ENCODE results near the gene ERBB2. TPM values are rescaled to one million over a fixed set of nuclear protein-coding genes. Genes with fewer than 3 reads are reported as not detected.

Gene ERBB2
- total RNA-seq, 1 experiment from 2014 or later: 4,830 TPM

GRCh38 chr17:39666231-39666600 is 33.6 kb upstream of the ERBB2 start:
- Mint-ChIP-seq H3K9me3 (ENCODE audit: low read depth, unreplicated experiment) (no peaks in the 10 kb centered on the region), H3K36me3 (ENCODE audit: insufficient read depth, unreplicated experiment) (peaks cover 80% of the 10 kb centered on the region), H3K27ac (ENCODE audit: unreplicated experiment) (peak overlapping the region; percentile 1), H3K4me1 (ENCODE audit: low read depth, unreplicated experiment) (peaks cover 62% of the 10 kb centered on the region), H3K4me3 (ENCODE audit: low read depth, unreplicated experiment) (peak overlapping the region; percentile 28), H3K27me3 (ENCODE audit: unreplicated experiment) (peaks cover 62% of the 10 kb centered on the region)
- no TSS peak for BruUV-seq (replicated peaks)
- intact Hi-C loops (cut with micrococcal nuclease; ENCODE audit: unreplicated experiment): no loop called here
- DNase-seq: peak; percentile 86
- CTCF ChIA-PET: interaction anchor here (0.6 to 161.2 kb wide), 25 partner anchors 46 to 810 kb away, joined by 3 to 42089 read pairs (median 5); partner anchors contain the start of genes ERBB2, GRB7, GSDMA and GSDMB
- no peak for TF ChIP-seq CTCF (IDR thresholded peaks at IDR 0.05; ENCODE audit: unreplicated experiment)

DNA sequence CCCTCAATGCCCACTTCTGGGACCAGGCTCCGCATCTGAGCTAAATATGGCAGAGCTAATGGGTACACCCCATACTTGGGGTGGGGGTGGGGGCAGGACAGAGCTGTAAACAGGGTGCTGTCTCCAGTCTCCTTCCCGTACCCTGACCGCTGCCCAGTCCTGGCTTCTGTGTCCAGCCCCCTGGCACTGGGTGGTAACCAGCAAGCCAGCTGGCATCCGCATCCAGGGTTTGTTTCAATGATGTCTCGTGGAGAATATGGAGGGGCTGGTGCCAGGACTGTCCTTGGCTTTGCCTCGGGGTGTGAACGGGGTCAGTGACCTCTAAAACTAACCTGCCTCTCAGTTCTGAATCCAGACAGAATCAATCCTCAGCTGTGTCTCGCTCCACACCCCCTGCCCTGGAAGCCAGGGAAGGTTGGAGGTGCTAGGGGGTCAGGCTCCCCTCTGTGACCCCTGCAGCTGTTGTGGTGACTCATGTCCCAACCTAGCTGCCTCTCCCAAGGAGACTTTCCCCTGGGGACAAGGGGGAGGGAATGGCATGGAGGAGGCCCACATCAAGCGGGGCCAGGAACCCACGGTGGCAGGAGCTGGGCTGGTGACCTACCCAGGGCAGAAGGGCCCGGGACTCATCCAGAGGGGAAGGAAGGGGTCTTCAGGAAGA is 33.1 kb upstream of the ERBB2 start:
- no TSS peak for BruUV-seq (replicated peaks)
- TF ChIP-seq CTCF (IDR thresholded peaks at IDR 0.05; ENCODE audit: unreplicated experiment): no peak
- H3K4me3 Mint-ChIP-seq (ENCODE audit: low read depth, unreplicated experiment): peak overlapping the region; percentile 28
- CTCF ChIA-PET: interaction anchor here (0.5 to 161.2 kb wide), 32 partner anchors 46 to 1244 kb away, joined by 3 to 42089 read pairs (median 4); partner anchors contain the start of genes ERBB2, GRB7, GSDMA and GSDMB
- H3K4me1 Mint-ChIP-seq (ENCODE audit: low read depth, unreplicated experiment): peaks cover 65% of the 10 kb centered on the region
- peak; percentile 97 for DNase-seq
- intact Hi-C loops (cut with micrococcal nuclease; ENCODE audit: unreplicated experiment): loop anchor here (1.0 kb wide), 1 partner anchor 283 kb away; no protein-coding TSS in a partner anchor
- H3K27ac Mint-ChIP-seq (ENCODE audit: unreplicated experiment): peak overlapping the region; percentile 6
- peaks cover 67% of the 10 kb centered on the region for H3K27me3 Mint-ChIP-seq (ENCODE audit: unreplicated experiment)
- peaks cover 77% of the 10 kb centered on the region for H3K36me3 Mint-ChIP-seq (ENCODE audit: insufficient read depth, unreplicated experiment)
- H3K9me3 Mint-ChIP-seq (ENCODE audit: low read depth, unreplicated experiment): no peaks in the 10 kb centered on the region

DNA sequence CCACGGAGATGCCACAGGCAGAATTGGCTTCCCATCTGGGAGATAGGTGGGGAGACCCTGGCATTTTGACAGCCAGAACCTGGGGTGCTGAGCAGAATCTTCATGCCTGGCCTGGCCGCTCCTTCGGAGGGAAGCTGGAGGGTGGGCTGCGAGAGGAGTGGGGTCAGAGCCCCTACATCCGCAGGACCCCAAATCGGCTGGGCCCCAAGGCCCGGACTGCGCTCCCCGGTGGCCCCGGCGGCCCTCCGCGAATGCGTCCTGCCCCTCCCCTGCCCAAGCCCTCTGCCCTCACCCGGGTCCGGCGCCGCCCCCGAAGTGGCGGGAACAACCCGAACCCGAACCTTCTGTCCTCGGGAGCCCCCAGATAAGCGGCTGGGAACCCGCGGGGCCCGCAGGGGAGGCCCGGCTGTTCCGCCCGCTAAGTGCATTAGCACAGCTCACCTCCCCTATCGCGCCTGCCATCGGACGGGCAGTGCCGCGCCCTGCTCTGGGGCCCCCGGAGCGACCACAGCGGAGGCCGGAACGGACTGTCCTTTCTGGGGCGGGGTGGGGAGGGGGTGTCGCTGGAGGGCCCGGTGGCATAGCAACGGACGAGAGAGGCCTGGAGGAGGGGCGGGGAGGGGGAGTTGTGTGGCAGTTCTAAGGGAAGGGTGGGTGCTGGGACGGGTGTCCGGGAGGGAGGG is 32.5 kb upstream of the ERBB2 start:
- intact Hi-C loops (cut with micrococcal nuclease; ENCODE audit: unreplicated experiment): loop anchor here (1.0 kb wide), 1 partner anchor 282 kb away; no protein-coding TSS in a partner anchor
- peak; percentile 96 for DNase-seq
- TF ChIP-seq CTCF (IDR thresholded peaks at IDR 0.05; ENCODE audit: unreplicated experiment): no peak
- no peaks in the 10 kb centered on the region for H3K9me3 Mint-ChIP-seq (ENCODE audit: low read depth, unreplicated experiment)
- peaks cover 77% of the 10 kb centered on the region for H3K36me3 Mint-ChIP-seq (ENCODE audit: insufficient read depth, unreplicated experiment)
- peaks cover 69% of the 10 kb centered on the region for H3K27me3 Mint-ChIP-seq (ENCODE audit: unreplicated experiment)
- peak overlapping the region; percentile 6 for H3K27ac Mint-ChIP-seq (ENCODE audit: unreplicated experiment)
- peak overlapping the region; percentile 24 for H3K4me3 Mint-ChIP-seq (ENCODE audit: low read depth, unreplicated experiment)
- peaks cover 66% of the 10 kb centered on the region for H3K4me1 Mint-ChIP-seq (ENCODE audit: low read depth, unreplicated experiment)
- CTCF ChIA-PET: interaction anchor here (0.5 to 161.2 kb wide), 30 partner anchors 47 to 1243 kb away, joined by 3 to 42089 read pairs (median 5); partner anchors contain the start of genes ERBB2, GRB7, GSDMA and GSDMB
- BruUV-seq (replicated peaks): no TSS peak

DNA sequence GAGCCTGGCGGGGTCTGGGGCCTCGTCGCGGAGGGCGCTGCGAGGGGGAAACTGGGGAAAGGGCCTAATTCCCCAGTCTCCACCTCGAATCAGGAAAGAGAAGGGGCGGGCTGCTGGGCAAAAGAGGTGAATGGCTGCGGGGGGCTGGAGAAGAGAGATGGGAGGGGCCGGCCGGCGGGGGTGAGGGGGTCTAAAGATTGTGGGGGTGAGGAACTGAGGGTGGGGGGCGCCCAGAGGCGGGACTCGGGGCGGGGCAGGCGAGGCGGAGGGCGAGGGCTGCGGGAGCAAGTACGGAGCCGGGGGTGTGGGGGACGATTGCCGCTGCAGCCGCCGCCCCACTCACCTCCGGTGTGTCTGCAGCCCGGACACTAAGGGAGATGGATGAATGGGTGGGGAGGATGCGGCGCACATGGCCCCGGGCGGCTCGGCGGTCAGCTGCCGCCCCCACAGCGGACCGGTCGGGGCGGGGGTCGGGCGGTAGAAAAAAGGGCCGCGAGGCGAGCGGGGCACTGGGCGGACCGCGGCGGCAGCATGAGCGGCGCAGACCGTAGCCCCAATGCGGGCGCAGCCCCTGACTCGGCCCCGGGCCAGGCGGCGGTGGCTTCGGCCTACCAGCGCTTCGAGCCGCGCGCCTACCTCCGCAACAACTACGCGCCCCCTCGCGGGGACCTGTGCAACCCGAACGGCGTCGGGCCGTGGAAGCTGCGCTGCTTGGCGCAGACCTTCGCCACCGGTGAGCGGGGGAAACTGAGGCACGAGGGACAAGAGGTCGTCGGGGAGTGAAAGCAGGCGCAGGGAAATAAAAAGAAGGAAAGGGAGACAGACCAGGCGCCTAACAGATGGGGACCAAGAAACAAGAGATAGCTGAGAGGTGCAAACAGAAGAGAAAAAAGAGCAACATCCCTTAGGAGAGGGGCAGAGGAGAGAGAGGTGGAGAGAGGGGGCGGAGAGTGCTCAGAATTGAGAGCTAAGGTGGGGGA is 31.6 kb upstream of the ERBB2 start, which contains the start of gene PNMT:
PNMT (plus strand) TSS at position 509 of the 980 bp plus-strand sequence; CDS start at position 532, 23 bp downstream.
- no TSS peak for BruUV-seq (replicated peaks)
- no peaks in the 10 kb centered on the region for H3K9me3 Mint-ChIP-seq (ENCODE audit: low read depth, unreplicated experiment)
- peaks cover 65% of the 10 kb centered on the region for H3K4me1 Mint-ChIP-seq (ENCODE audit: low read depth, unreplicated experiment)
- peak; percentile 100 for DNase-seq
- peak within 1 kb of the TSS; percentile 24 for H3K4me3 Mint-ChIP-seq (ENCODE audit: low read depth, unreplicated experiment)
- peak within 1 kb of the TSS; percentile 0 for H3K27ac Mint-ChIP-seq (ENCODE audit: unreplicated experiment)
- no peak for TF ChIP-seq CTCF (IDR thresholded peaks at IDR 0.05; ENCODE audit: unreplicated experiment)
- H3K36me3 Mint-ChIP-seq (ENCODE audit: insufficient read depth, unreplicated experiment): peaks cover 77% of the 10 kb centered on the region
- H3K27me3 Mint-ChIP-seq (ENCODE audit: unreplicated experiment): peaks cover 69% of the 10 kb centered on the region
- CTCF ChIA-PET: interaction anchor here (0.6 to 161.2 kb wide), 42 partner anchors 47 to 1093 kb away, joined by 3 to 42089 read pairs (median 5); partner anchors contain the start of genes ERBB2, GRB7, GSDMA and GSDMB
- intact Hi-C loops (cut with micrococcal nuclease; ENCODE audit: unreplicated experiment): loop anchor here (1.0 kb wide), 8 partner anchors 8 to 281 kb away; partner anchors contain the start of gene PGAP3

Data from Calu3 (cell line).